Gastrocnemius medialis (tissue), 4 donors: ENCODE results near the gene NIPBL.
"Not testable (repeated sequence)": the region's sequence is repeated elsewhere in the genome, so short reads cannot be mapped to it uniquely, and the experiment has no call there.

Experiments
- CTCF ChIP-seq, 5 experiments: fragments of 450-650 bp in 3 of 5; fragments of 200-600 bp in 2 of 5; sonication (generic) in 2 of 5; IDR thresholded peaks in 4 of 5; conservative IDR thresholded peaks in 1 of 5; 1 replicate in 4 of 5; 2 replicates in 1 of 5; pipeline ENCODE4 v1.5.1; 2016 to 2019; ENCODE audit warnings: antibody characterized with exemption in 5 of 5, mild to moderate bottlenecking in 3 of 5, moderate library complexity in 3 of 5
- POLR2A ChIP-seq, 2 donors: fragments of 450-650 bp; IDR thresholded peaks; one replicate each; pipeline ENCODE4 v1.6.1; 2017; ENCODE audit warnings: antibody characterized with exemption in 2 of 2, mild to moderate bottlenecking in 2 of 2, moderate library complexity in 2 of 2

GRCh38 chr5:36848545-36848944, 28.0 kb upstream of the NIPBL start:
- TF ChIP-seq CTCF (IDR thresholded peaks at IDR 0.05 in 4 of 5, conservative IDR thresholded peaks at IDR 0.05 in 1 of 5); POLR2A (IDR thresholded peaks at IDR 0.05): not testable (repeated sequence)
